Measurements from ENCODE around the gene DENND2A.
A peak's percentile ranks its signal among the peaks of the same experiment; 100 is the strongest.
"Not testable (repeated sequence)": the region's sequence is repeated elsewhere in the genome, so short reads cannot be mapped to it uniquely, and the experiment has no call there.

DENND2A gene

GRCh38 chr7:140673774-140674155 is 33.2 kb upstream of the DENND2A start:
- DNase-seq (ENCODE audit: insufficient read length, low spot score) (no peak), FAIRE-seq (no peak)
- TF ChIP-seq SPI1 (IDR thresholded peaks at IDR 0.05; ENCODE audit: low read depth, low read length) (no peak), POLR2A (IDR thresholded peaks at IDR 0.05; ENCODE audit: low read depth, low read length) (no peak), PAX5 (IDR thresholded peaks at IDR 0.05; ENCODE audit: insufficient read depth, low read length, severe bottlenecking) (no peak), TAF1 (IDR thresholded peaks at IDR 0.05; ENCODE audit: low read depth, low read length) (no peak), POU2F2 (IDR thresholded peaks at IDR 0.05; ENCODE audit: low read depth, low read length) (no peak), POLR2AphosphoS5 (IDR thresholded peaks at IDR 0.05; ENCODE audit: low read depth, low read length) (no peak)

- peak; percentile 41 for FAIRE-seq
- DNase-seq (ENCODE audit: insufficient read length, low spot score): peak; percentile 59
- TF ChIP-seq TAF1 (IDR thresholded peaks at IDR 0.05; ENCODE audit: low read depth, low read length) (no peak), POLR2A (IDR thresholded peaks at IDR 0.05; ENCODE audit: low read depth, low read length) (no peak), SPI1 (IDR thresholded peaks at IDR 0.05; ENCODE audit: low read depth, low read length) (no peak), POU2F2 (IDR thresholded peaks at IDR 0.05; ENCODE audit: low read depth, low read length) (no peak), PAX5 (IDR thresholded peaks at IDR 0.05; ENCODE audit: insufficient read depth, low read length, severe bottlenecking) (no peak), POLR2AphosphoS5 (IDR thresholded peaks at IDR 0.05; ENCODE audit: low read depth, low read length) (no peak)
Observed at GRCh38 chr7:140673063-140673773, 32.6 kb upstream of the DENND2A start.

GRCh38 chr7:140672382-140673062 is 31.9 kb upstream of the DENND2A start, which contains the start of gene ADCK2:
Gene ADCK2, plus strand, starts transcription at chr7:140672945. Its CDS starts 386 bp downstream, at chr7:140673331.
- TF ChIP-seq SPI1 (IDR thresholded peaks at IDR 0.05; ENCODE audit: low read depth, low read length) (no peak), POLR2A (IDR thresholded peaks at IDR 0.05; ENCODE audit: low read depth, low read length) (no peak), POU2F2 (IDR thresholded peaks at IDR 0.05; ENCODE audit: low read depth, low read length) (no peak), TAF1 (IDR thresholded peaks at IDR 0.05; ENCODE audit: low read depth, low read length) (no peak), POLR2AphosphoS5 (IDR thresholded peaks at IDR 0.05; ENCODE audit: low read depth, low read length) (no peak), PAX5 (IDR thresholded peaks at IDR 0.05; ENCODE audit: insufficient read depth, low read length, severe bottlenecking) (no peak)
- DNase-seq (ENCODE audit: insufficient read length, low spot score) (peak; percentile 90), FAIRE-seq (no peak)

- FAIRE-seq (no peak), DNase-seq (ENCODE audit: insufficient read length, low spot score) (no peak)
- TF ChIP-seq POLR2AphosphoS5 (IDR thresholded peaks at IDR 0.05; ENCODE audit: low read depth, low read length) (no peak), POLR2A (IDR thresholded peaks at IDR 0.05; ENCODE audit: low read depth, low read length) (no peak), TAF1 (IDR thresholded peaks at IDR 0.05; ENCODE audit: low read depth, low read length) (no peak), SPI1 (IDR thresholded peaks at IDR 0.05; ENCODE audit: low read depth, low read length) (no peak), POU2F2 (IDR thresholded peaks at IDR 0.05; ENCODE audit: low read depth, low read length) (no peak), PAX5 (IDR thresholded peaks at IDR 0.05; ENCODE audit: insufficient read depth, low read length, severe bottlenecking) (no peak)
Observed at GRCh38 chr7:140671966-140672365, 31.4 kb upstream of the DENND2A start.

- no peak for TF ChIP-seq PAX5 (IDR thresholded peaks at IDR 0.05; ENCODE audit: insufficient read depth, low read length, severe bottlenecking)
- no peak for TF ChIP-seq POU2F2 (IDR thresholded peaks at IDR 0.05; ENCODE audit: low read depth, low read length)
- TF ChIP-seq SPI1 (IDR thresholded peaks at IDR 0.05; ENCODE audit: low read depth, low read length): no peak
- TF ChIP-seq TAF1 (IDR thresholded peaks at IDR 0.05; ENCODE audit: low read depth, low read length): no peak
- TF ChIP-seq POLR2A (IDR thresholded peaks at IDR 0.05; ENCODE audit: low read depth, low read length): no peak
- no peak for TF ChIP-seq POLR2AphosphoS5 (IDR thresholded peaks at IDR 0.05; ENCODE audit: low read depth, low read length)
- DNase-seq (ENCODE audit: insufficient read length, low spot score) (no peak), FAIRE-seq (no peak)
Observed at GRCh38 chr7:140670343-140670935, 29.8 kb upstream of the DENND2A start.

- not testable (repeated sequence) for DNase-seq (ENCODE audit: insufficient read length, low spot score); FAIRE-seq
Observed at GRCh38 chr7:140669862-140670261, 29.2 kb upstream of the DENND2A start.

GRCh38 chr7:140669352-140669751 is 28.7 kb upstream of the DENND2A start:
- no peak for TF ChIP-seq PAX5 (IDR thresholded peaks at IDR 0.05; ENCODE audit: insufficient read depth, low read length, severe bottlenecking)
- TF ChIP-seq POU2F2 (IDR thresholded peaks at IDR 0.05; ENCODE audit: low read depth, low read length): no peak
- TF ChIP-seq TAF1 (IDR thresholded peaks at IDR 0.05; ENCODE audit: low read depth, low read length): no peak
- no peak for TF ChIP-seq SPI1 (IDR thresholded peaks at IDR 0.05; ENCODE audit: low read depth, low read length)
- DNase-seq (ENCODE audit: insufficient read length, low spot score): no peak

GRCh38 chr7:140668641-140669040 is 28.0 kb upstream of the DENND2A start:
- no peak for FAIRE-seq
- no peak for DNase-seq (ENCODE audit: insufficient read length, low spot score)
- no peak for TF ChIP-seq PAX5 (IDR thresholded peaks at IDR 0.05; ENCODE audit: insufficient read depth, low read length, severe bottlenecking)
- no peak for TF ChIP-seq TAF1 (IDR thresholded peaks at IDR 0.05; ENCODE audit: low read depth, low read length)
- no peak for TF ChIP-seq SPI1 (IDR thresholded peaks at IDR 0.05; ENCODE audit: low read depth, low read length)
- TF ChIP-seq POLR2A (IDR thresholded peaks at IDR 0.05; ENCODE audit: low read depth, low read length): no peak
- no peak for TF ChIP-seq POU2F2 (IDR thresholded peaks at IDR 0.05; ENCODE audit: low read depth, low read length)
- no peak for TF ChIP-seq POLR2AphosphoS5 (IDR thresholded peaks at IDR 0.05; ENCODE audit: low read depth, low read length)

More at GRCh38 chr7:140669352-140669751, 28.7 kb upstream of the DENND2A start:
- FAIRE-seq: no peak

- DNase-seq (ENCODE audit: insufficient read length, low spot score): no peak
- FAIRE-seq: no peak
Observed at GRCh38 chr7:140667476-140667875, 26.9 kb upstream of the DENND2A start.

GRCh38 chr7:140662938-140663337 is 22.3 kb upstream of the DENND2A start:
- FAIRE-seq: not testable (repeated sequence)

More at GRCh38 chr7:140667476-140667875, 26.9 kb upstream of the DENND2A start:
- no peak for TF ChIP-seq SPI1 (IDR thresholded peaks at IDR 0.05; ENCODE audit: low read depth, low read length)

More at GRCh38 chr7:140662938-140663337, 22.3 kb upstream of the DENND2A start:
- not testable (repeated sequence) for DNase-seq (ENCODE audit: insufficient read length, low spot score)
